ENCODE measurements around the gene ZNF469.

ZNF469 gene

DNA sequence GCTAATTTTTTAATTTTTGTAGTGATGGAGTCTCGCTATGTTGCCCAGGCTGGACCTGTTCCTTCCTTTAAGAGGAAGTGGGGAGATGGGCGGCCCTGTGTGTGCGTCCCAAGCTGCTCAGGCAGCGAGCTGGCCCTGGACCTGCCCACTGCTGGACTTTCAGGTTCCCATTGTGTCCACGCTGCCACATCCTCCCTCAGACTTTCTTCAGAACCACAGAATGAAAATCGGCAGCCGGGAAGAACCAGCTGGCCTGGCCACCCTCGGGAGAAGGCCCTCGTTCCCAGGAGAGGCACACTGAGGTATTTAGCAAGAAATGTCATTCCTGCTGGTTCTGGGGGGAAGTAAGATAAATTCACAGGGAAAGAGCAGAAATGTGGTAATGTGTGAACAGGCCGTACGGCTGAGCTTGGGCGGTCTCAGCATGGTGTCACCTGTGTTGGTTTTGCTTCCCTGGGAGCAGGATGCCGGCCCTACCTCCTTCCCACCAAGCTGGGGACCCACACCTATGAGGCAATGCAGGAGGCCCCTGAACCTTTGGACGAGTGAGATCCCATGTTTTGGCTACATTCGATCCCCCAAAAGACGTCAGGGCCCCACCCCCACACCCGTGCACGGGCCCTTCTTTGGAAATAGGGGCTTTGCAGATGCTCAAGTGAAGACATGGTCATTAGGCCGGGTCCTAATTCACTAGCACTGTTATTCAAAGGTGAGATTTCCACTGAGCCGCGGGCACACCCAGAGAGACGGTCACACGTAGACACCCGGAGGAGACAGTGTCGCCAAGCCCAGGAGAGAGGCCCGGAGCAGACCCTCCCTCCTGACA lies 35.9 kb upstream of the ZNF469 start:
- no peak for DNase-seq (ENCODE audit: low read depth)

- DNase-seq (ENCODE audit: low read depth), result no peak
These were observed 34.9 kb upstream of the ZNF469 start for GRCh38 chr16:88347656-88348376.

- no peak for DNase-seq (ENCODE audit: low read depth)
These were observed 34.2 kb upstream of the ZNF469 start for GRCh38 chr16:88348377-88349152.

DNA sequence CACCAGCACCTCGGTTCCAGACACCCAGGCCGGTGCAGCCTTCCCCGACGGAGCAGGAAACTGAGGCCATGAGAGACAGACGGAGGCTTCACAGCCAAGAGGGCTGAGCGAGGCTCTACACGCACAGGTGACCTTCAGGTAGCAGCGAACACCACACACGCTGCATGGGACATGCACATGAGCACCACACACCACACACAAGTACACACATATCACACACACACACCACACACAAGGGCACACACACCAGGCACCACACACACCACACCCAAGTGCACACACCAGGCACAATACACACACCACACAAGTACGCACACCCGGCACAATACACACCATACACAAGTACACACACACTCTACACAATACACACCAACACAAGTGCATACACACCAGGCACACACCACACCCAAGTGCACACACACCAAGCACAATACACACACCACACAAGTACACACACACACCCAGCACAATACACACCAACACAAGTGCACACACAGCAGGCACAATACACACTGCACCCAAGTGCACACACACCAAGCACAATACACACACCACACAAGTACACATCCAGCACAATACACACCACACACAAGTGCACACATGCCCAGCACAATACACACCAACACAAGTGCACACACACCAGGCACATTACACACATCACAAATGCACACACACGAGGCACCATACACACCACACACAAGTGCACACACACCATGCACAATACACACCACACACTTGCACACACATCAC lies 33.4 kb upstream of the ZNF469 start:
- DNase-seq (ENCODE audit: low read depth), result no peak

DNA sequence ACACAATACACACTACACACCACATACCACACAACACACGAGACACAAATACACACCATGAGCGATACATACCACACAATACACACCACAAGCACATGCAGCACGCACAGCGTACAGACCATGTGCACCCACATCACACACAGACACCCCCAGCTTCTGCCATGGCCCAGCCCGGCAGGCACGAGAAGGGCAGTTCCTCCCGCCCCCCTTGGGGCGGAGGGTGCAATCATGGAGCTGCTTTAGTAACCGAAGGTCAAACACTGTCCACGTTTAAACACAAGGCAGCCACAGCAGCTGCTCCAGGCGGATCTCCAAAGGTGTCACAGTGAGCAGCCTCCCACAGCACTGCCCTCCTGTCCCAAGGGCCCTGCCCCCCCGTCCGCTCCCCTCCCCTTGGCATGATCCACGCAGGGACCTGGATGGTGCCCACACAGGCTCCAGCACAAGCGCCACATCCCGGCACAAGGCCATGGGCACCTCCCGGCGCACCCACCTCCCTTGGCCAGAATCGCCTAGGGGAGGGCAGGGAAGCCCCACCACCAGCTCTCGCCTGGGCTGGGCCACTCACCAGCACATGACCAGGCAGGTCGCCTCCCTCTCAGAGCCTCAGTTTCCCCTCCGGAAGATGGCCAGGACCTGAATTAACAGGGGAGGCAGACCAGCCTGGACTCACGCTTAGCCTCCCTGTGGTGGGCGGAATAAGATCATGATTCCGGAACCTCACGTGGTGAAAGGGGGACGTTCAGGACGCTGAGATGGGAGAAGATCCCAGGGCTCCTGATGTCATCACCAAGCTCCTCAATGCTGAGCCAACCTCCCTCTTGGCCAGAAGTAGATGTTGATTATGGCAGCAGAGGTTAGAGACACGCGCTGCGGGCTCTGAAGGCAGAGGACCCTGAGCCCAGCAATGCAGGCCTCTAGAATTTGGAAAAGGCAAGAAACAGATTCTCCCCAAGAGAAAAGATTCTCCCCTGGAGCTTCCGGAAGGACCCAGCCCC lies 32.6 kb upstream of the ZNF469 start:
- DNase-seq (ENCODE audit: low read depth), result no peak

GRCh38 chr16:88350922-88351321 lies 31.8 kb upstream of the ZNF469 start:
- no peak for DNase-seq (ENCODE audit: low read depth)

GRCh38 chr16:88351491-88352101 lies 31.2 kb upstream of the ZNF469 start:
- no peak for DNase-seq (ENCODE audit: low read depth)

DNA sequence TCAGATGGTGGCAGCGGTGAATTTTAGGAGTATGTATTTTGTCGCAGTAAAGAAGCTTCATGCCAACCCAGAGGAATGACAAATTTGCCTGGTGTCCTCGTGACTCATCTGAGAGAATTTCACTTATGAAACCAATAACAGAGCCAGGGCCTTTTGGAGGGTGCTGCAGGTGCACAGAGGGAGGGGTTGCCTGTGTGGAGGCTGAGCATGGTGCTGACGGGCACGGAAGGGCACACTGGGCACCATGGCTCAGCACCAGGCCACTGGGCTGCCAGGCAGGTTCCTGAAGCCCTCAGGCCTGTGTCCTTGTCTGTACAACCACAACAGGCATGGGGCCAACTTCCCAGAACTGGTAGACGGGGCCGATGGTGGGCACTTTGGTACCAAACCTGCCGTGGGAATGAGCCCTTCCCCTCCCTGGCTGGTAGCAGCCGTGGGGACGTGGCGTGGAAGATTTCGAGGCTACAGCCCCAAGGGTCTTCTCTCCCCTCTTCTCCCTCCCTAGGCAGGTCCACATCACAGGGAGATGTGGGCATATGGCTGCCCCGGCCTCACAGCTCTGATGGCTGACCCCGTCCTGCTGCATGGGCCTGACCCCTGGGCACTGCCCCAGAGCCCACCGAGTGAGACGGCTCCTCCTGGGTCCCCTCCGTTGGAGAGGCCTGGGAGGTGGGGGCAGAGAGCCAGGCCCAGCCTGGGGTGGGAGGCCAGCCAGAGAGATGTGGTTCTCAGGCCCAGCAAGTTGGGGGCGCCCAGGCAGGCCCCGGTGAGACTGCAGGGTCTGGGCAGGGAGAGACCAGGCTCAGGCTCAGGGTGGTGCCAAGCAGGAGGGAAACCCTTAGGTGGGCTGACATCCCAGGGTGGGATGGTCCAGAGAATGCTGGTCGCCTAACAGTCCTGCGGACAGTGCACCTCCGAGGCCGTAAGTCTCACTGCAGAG lies 30.2 kb upstream of the ZNF469 start:
- DNase-seq (ENCODE audit: low read depth), result no peak

DNA sequence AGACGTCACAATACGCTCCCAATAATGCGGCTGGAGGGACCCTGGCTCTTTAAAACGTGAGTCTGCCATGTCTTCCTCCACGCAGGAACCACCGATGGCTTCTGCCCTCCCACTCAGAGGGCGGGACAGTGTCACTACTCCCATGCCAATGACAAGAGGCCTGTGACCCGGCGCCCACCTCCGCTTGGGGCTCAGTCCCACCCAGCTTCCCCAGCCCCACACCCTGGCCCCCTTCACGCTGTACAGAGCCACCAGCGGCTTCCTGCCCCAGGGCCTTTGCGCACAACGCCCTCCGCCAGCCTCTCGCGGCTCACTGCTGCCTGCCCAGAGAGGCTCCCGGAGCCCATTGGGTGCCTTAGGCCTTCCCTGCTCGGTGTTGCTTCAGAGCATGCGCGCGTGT lies 29.5 kb upstream of the ZNF469 start:
- no peak for DNase-seq (ENCODE audit: low read depth)

DNA sequence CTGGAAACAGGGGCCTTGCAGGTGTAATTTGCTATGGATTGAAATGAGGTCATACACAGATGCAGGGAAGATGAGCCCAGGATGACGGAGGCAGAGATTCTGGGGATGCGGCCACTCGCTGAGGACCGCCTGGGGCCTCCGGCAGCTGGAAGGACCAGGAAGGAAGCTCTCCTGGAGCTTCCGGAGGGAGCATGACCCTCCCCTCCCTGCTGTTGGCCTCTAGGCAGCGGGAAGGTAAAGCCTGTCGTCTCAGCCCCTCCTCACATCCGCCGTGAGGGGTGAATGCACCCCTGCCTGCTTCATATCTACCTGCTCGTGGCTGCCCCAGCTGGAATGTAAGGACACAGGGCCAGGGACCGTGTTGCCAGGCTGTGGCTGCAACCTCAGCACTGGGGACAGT lies 29.1 kb upstream of the ZNF469 start:
- no peak for DNase-seq (ENCODE audit: low read depth)

- no peak for DNase-seq (ENCODE audit: low read depth)
These were observed 28.3 kb upstream of the ZNF469 start for GRCh38 chr16:88354229-88355092.

- no peak for DNase-seq (ENCODE audit: low read depth)
These were observed 27.7 kb upstream of the ZNF469 start for GRCh38 chr16:88355093-88355388.

GRCh38 chr16:88355389-88356123 lies 27.2 kb upstream of the ZNF469 start:
- DNase-seq (ENCODE audit: low read depth), result no peak

GRCh38 chr16:88356124-88356726 lies 26.5 kb upstream of the ZNF469 start:
- DNase-seq (ENCODE audit: low read depth), result no peak

DNA sequence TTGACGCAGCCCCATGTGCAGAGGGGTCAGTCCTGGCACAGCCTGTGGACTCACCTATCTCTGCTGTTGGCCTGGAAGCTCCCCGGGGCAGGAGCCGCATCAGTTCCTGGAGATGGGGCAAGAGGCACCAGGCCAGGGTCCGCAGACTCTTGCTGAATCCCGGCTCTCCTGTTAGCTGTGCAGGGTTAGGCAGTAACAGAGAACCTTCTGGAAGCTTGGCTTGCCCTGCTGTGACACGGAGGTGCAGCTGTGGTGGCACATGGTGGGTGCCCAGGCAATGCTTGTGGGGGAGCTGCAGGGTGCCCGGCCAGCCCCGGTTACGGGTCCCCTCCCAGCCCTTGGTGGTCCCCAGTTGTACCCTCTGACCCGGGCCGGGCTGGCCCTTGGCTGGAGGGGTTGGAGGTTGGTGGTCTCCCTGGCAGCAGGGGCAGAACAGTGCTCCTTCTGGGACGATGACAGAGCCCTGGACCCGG lies 26.0 kb upstream of the ZNF469 start:
- no peak for DNase-seq (ENCODE audit: low read depth)

GRCh38 chr16:88357317-88358022 lies 25.3 kb upstream of the ZNF469 start:
- DNase-seq (ENCODE audit: low read depth), result no peak
